Umbilical cord (tissue), 1 donor: ENCODE results near the gene PIH1D2. TPM values are rescaled to one million over a fixed set of nuclear protein-coding genes. Genes with fewer than 3 reads are reported as not detected.

ENCODE experiments used
- total RNA-seq: library from RNA; depleted of rRNA; stranded (reverse); fragments of >200 nt; gene quantifications from one replicate; pipeline ENCODE4 v1.2.3, GENCODE V29; 2014; ENCODE audit warnings: low replicate concordance; ENCODE audit not compliant: insufficient read depth

The PIH1D2 gene
- total RNA-seq, 1 donor from 2014 or later, result not detected

Other genes starting within 250 kb of the PIH1D2 start
- gene ALG9, start 202.4 kb downstream of the PIH1D2 start, total RNA-seq, result 54.7 TPM
- gene FDXACB1, start 194.9 kb downstream of the PIH1D2 start, total RNA-seq, result 0.48 TPM
- 35.2 TPM for gene CFAP68, start 194.5 kb downstream of the PIH1D2 start, total RNA-seq
- gene CRYAB, start 162.2 kb downstream of the PIH1D2 start, total RNA-seq, result 55.6 TPM
- not detected for gene HSPB2, start 161.3 kb downstream of the PIH1D2 start, total RNA-seq
- gene C11orf52, start 155.1 kb downstream of the PIH1D2 start, total RNA-seq, result 1.9 TPM
- gene DIXDC1, start 136.7 kb downstream of the PIH1D2 start, total RNA-seq, result 79.0 TPM
- 16.6 TPM for gene DLAT, start 48.6 kb downstream of the PIH1D2 start, total RNA-seq
- gene NKAPD1, start 282 bp upstream of the PIH1D2 start, total RNA-seq, result 18.3 TPM
- gene TIMM8B, start 12.7 kb upstream of the PIH1D2 start, total RNA-seq, result 37.3 TPM
- gene SDHD, start 12.9 kb upstream of the PIH1D2 start, total RNA-seq, result 110 TPM
- 16.9 TPM for gene IL18, start 90.1 kb upstream of the PIH1D2 start, total RNA-seq
- 3.1 TPM for gene TEX12, start 93.4 kb upstream of the PIH1D2 start, total RNA-seq
- 22.1 TPM for gene BCO2, start 101.5 kb upstream of the PIH1D2 start, total RNA-seq
- 60.7 TPM for gene PTS, start 152.4 kb upstream of the PIH1D2 start, total RNA-seq
- not detected for gene PLET1, start 186.8 kb upstream of the PIH1D2 start, total RNA-seq